AG09309 (cell line): Measurements from ENCODE around the gene OR2AT4.

Source experiments
- DNase-seq: peaks from one replicate; pipeline ENCODE4 v3.0.0-alpha.2; 2010; ENCODE audit warnings: low read depth
- H3K4me3 ChIP-seq: 2 replicates; pipeline ENCODE4 v1.5.1; 2011; ENCODE audit warnings: mild to moderate bottlenecking, low read depth, low read length, moderate library complexity; ENCODE audit not compliant: control insufficient read depth
- TF ChIP-seq, protein P1 (sequence below): IDR thresholded peaks from 2 replicates; pipeline ENCODE4 v1.5.1; 2011; ENCODE audit warnings: mild to moderate bottlenecking, low read depth, low read length, inconsistent platforms; ENCODE audit not compliant: insufficient read depth, control insufficient read depth; ENCODE audit errors: missing control alignments

OR2AT4 gene

DNA sequence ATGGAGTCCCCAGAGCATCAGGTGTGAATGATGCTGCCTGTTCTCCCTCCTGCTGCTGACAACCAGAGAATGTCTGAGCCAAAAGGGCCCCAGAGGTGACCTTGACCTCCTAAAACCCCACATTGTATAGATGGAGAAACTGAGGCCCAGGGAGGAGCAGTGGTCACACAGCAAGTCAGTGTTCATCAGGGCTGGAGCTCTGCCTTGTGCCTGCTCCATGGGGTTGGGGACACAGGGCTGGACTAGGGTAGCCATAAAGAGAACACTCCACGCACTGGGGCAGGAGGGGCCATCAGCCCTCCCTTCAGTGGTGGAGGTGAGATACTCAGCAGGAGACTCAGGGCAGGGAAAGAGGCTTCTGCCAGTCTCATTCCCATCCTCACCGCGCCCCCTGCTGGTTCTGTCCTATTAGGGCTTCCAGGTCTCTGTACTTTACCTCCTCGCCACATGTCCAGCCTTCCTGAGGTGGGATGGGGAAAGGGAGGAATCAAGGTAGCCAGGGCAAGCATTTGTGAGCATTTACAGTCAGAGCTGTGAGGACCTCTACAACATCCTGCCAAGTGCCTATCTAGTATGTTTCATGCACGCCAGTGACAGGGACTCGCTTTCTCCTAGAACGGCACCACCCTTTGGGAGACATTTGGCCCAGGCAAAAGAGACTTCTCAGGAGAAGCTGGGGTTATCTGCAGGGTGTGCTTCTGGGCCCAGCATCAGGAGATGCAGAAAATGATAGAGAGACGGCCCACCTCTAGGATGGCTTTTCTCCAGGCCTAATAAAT, 64.7 kb downstream of the OR2AT4 start:
- DNase-seq, result no peak
- TF ChIP-seq, protein P1, sequence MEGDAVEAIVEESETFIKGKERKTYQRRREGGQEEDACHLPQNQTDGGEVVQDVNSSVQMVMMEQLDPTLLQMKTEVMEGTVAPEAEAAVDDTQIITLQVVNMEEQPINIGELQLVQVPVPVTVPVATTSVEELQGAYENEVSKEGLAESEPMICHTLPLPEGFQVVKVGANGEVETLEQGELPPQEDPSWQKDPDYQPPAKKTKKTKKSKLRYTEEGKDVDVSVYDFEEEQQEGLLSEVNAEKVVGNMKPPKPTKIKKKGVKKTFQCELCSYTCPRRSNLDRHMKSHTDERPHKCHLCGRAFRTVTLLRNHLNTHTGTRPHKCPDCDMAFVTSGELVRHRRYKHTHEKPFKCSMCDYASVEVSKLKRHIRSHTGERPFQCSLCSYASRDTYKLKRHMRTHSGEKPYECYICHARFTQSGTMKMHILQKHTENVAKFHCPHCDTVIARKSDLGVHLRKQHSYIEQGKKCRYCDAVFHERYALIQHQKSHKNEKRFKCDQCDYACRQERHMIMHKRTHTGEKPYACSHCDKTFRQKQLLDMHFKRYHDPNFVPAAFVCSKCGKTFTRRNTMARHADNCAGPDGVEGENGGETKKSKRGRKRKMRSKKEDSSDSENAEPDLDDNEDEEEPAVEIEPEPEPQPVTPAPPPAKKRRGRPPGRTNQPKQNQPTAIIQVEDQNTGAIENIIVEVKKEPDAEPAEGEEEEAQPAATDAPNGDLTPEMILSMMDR, result peak; percentile 84
- H3K4me3 ChIP-seq, result no peak overlapping the region
